H1 (cell line): Measurements from ENCODE around the gene NR3C1.

Experiments
- EGR1 ChIP-seq: IDR thresholded peaks from 2 replicates; pipeline ENCODE4 v1.6.1; 2011; ENCODE audit warnings: low read depth, low read length, borderline replicate concordance
- EP300 ChIP-seq, 2 experiments: IDR thresholded peaks; 1 replicate in 1 of 2; 2 replicates in 1 of 2; pipeline ENCODE4 v1.6.1; 2011 to 2012; ENCODE audit warnings: low read depth in 2 of 2, low read length in 2 of 2, mild to moderate bottlenecking in 2 of 2, borderline replicate concordance in 1 of 2, inconsistent platforms in 1 of 2, moderate library complexity in 1 of 2
- EZH2 ChIP-seq: fragments of 200-600 bp; sonication (generic); IDR thresholded peaks from 2 replicates; pipeline ENCODE4 v1.7.1; 2012; ENCODE audit warnings: low read depth, mild to moderate bottlenecking, moderate library complexity, low read length, inconsistent platforms; ENCODE audit not compliant: severe bottlenecking
- POLR2AphosphoS5 ChIP-seq: IDR thresholded peaks from 2 replicates; pipeline ENCODE4 v1.6.1; 2011; ENCODE audit warnings: low read depth, low read length
- RBBP5 ChIP-seq: IDR thresholded peaks from 2 replicates; pipeline ENCODE4 v1.7.1; 2012; ENCODE audit warnings: low read depth, mild to moderate bottlenecking, inconsistent platforms, low read length, moderate library complexity, borderline replicate concordance
- RXRA ChIP-seq: IDR thresholded peaks from 2 replicates; pipeline ENCODE4 v1.6.1; 2011; ENCODE audit warnings: low read depth, mild to moderate bottlenecking, low read length, moderate library complexity; ENCODE audit not compliant: insufficient read depth
- SIN3A ChIP-seq, 2 experiments: IDR thresholded peaks in 1 of 2; conservative IDR thresholded peaks in 1 of 2; 2 replicates each; pipeline ENCODE4 v1.6.1; 2011 to 2012; ENCODE audit warnings: low read length in 2 of 2, improper control_type of control experiment in 1 of 2, low read depth in 1 of 2, mild to moderate bottlenecking in 1 of 2
- SIRT6 ChIP-seq: IDR thresholded peaks from one replicate; pipeline ENCODE4 v1.7.1; 2012; ENCODE audit warnings: low read length, inconsistent platforms
- TCF12 ChIP-seq: IDR thresholded peaks from 2 replicates; pipeline ENCODE4 v1.6.1; 2011; ENCODE audit warnings: low read depth, mild to moderate bottlenecking, low read length
- ZNF274 ChIP-seq: IDR thresholded peaks from 2 replicates; pipeline ENCODE4 v1.7.0; 2012; ENCODE audit warnings: low read length, borderline replicate concordance; ENCODE audit errors: extremely low read depth
- TF ChIP-seq, protein P1 (sequence below): IDR thresholded peaks from 2 replicates; pipeline ENCODE4 v1.6.1; 2012; ENCODE audit warnings: inconsistent platforms
- TF ChIP-seq, protein P2 (sequence below), 3 experiments: IDR thresholded peaks; 1 replicate in 2 of 3; 2 replicates in 1 of 3; pipeline versions ENCODE4 v1.5.1 to v1.6.1; 2011; ENCODE audit warnings: low read length in 3 of 3, mild to moderate bottlenecking in 3 of 3, inconsistent platforms in 2 of 3, low read depth in 1 of 3, moderate library complexity in 1 of 3; ENCODE audit not compliant: insufficient read depth in 1 of 3; ENCODE audit errors: control extremely low read depth in 1 of 3
- TF ChIP-seq, protein P3 (sequence below): IDR thresholded peaks from 2 replicates; pipeline ENCODE4 v1.6.1; 2012; ENCODE audit warnings: inconsistent platforms

DNA sequence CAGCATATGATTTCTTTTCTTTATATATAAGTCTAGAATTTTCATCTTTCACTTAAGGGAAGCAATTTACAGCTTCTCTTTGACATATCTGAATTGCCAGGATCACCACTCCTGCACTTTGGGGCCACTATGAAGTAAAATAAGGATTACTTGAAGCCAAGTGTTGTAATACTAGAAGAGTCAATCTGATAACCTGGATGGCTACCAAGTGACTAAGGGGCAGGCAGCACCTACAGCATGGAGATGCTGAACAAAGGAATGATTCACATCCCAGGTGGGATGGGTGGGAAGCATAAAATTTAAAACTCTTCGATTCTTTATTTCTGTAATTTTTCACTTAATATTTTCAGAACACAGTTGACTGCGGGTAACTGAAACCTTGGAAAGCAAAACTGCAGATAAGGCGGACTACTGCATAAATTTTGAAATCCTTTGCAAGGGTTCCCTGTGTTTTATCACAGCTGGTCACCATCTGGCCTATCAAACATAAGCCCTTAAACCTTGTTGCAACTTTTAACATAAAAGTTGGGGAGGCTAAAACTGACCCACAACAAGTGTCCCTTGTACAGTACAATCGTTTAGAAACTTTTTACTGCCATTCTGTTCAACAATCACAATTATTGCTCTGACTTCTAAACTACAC is 31.2 kb downstream of the NR3C1 start:
- TF ChIP-seq RBBP5 (no peak), ZNF274 (no peak), POLR2AphosphoS5 (no peak), EP300 (IDR thresholded peaks at IDR 0.05; ENCODE audit: borderline replicate concordance in 1 of 2, low read depth in 2 of 2, low read length in 2 of 2) (no peak), TCF12 (no peak), SIN3A (conservative IDR thresholded peaks at IDR 0.05 in 1 of 2, IDR thresholded peaks at IDR 0.05 in 1 of 2; ENCODE audit: low read depth in 1 of 2, low read length in 2 of 2) (no peak), EZH2 (no peak), SIRT6 (no peak), RXRA (no peak), EGR1 (no peak)
- TF ChIP-seq, protein P1, sequence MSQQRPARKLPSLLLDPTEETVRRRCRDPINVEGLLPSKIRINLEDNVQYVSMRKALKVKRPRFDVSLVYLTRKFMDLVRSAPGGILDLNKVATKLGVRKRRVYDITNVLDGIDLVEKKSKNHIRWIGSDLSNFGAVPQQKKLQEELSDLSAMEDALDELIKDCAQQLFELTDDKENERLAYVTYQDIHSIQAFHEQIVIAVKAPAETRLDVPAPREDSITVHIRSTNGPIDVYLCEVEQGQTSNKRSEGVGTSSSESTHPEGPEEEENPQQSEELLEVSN: no peak
- TF ChIP-seq, protein P2, sequence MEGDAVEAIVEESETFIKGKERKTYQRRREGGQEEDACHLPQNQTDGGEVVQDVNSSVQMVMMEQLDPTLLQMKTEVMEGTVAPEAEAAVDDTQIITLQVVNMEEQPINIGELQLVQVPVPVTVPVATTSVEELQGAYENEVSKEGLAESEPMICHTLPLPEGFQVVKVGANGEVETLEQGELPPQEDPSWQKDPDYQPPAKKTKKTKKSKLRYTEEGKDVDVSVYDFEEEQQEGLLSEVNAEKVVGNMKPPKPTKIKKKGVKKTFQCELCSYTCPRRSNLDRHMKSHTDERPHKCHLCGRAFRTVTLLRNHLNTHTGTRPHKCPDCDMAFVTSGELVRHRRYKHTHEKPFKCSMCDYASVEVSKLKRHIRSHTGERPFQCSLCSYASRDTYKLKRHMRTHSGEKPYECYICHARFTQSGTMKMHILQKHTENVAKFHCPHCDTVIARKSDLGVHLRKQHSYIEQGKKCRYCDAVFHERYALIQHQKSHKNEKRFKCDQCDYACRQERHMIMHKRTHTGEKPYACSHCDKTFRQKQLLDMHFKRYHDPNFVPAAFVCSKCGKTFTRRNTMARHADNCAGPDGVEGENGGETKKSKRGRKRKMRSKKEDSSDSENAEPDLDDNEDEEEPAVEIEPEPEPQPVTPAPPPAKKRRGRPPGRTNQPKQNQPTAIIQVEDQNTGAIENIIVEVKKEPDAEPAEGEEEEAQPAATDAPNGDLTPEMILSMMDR (IDR thresholded peaks at IDR 0.05; ENCODE audit: control extremely low read depth in 1 of 3, insufficient read depth in 1 of 3, low read depth in 1 of 3, low read length in 3 of 3): no peak
- TF ChIP-seq, protein P3, sequence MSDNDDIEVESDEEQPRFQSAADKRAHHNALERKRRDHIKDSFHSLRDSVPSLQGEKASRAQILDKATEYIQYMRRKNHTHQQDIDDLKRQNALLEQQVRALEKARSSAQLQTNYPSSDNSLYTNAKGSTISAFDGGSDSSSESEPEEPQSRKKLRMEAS: no peak
